GM21786 (cell line): ENCODE results near the gene ANKMY2.
"Not testable (repeated sequence)": the region's sequence is repeated elsewhere in the genome, so short reads cannot be mapped to it uniquely, and the experiment has no call there.

Experiments
- ATAC-seq: cut with Tn5 transposase; IDR thresholded peaks from one replicate; pipeline ENCODE4 v1.9.1; 2021; ENCODE audit not compliant: unreplicated experiment

Gene ANKMY2

DNA sequence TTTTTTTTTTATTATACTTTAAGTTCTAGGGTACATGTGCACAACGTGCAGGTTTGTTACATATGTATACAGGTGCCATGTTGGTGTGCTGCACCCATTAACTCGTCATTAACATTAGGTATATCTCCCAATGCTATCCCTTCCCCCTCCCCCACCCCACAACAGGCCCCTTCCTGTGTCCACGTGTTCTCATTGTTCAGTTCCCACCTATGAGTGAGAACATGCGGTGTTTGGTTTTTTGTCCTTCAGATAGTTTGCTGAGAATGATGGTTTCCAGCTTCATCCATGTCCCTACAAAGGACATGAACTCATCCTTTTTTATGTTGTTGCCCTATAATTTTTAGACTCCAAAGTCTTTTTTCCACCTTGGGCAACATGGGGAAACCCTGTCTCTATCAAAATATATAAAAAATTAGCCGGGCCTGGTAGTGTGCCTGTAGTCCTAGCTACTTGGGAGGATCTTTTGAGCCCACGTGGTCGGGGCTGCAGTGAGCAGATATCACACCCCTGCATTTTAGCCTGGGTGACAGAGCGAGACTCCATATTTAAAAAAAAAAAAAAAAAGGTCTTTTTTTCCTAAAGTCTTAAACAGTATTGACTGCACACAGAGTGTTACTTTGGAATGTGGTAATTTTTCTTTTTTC, 14.4 kb upstream of the ANKMY2 start:
- not testable (repeated sequence) for ATAC-seq

DNA sequence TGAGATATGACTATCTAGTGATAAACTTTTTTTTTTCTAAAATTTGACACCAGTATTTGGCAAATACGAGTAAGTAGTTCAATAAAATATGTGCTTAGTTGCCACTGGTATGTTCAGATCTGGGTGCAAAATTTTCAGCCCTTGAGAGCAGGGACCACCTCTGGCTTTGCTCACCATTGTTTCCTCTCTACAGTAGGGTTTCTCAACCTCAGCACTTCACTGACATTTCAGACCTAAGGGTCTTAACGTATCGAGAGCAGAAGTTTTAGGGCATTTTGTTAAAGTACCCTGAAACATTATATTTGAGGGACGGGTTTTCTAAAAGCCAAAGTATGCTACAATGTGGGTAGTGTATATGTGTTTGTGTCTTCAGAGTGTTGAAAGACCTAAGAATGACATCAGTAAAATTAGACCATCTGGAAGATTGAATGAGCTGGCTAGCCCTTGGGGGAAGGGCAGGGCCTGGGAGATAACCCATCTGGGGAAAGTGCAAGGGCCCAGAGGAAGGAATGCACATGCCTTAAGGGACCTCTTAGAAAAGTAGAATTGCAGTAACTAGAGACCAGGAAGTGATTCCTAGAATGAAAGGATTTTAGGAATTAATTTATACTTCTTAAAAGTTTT, 12.2 kb upstream of the ANKMY2 start:
- no peak for ATAC-seq

DNA sequence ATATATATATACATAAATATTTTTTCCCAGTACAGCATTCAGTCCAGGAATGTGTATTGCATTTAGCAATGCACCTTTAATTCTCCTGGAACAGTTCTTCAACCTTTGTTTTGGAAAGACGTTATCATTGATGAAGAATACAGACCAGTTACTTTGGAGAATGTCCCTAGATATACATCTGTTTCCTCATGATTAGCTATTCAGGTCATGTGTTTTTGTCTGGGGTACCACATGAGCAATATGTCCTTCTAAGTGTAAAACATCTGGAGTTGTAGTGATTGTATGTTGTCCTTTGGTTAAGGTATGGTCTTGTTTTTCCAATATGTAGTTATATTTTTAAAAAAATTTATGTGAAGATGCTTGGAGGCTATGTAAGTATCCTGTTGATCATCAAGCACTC, 10.6 kb upstream of the ANKMY2 start:
- ATAC-seq: no peak

DNA sequence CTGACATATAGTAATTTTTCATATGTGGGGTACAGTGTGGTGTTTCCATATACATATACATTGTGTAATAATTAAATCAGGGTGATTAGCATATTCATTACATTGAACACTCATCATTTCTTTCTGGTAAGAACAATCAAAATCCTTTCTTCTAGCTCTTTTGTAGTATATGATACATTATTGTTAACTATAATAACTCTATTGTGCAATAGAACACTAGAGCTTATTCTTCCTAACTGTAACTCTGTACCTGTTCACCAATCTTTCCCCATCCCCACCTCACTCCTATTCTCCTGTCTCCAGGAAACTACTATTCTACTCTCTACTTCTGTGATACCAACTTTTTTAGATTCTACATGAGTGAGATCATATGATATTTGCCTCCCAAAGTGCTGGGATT, 9.8 kb upstream of the ANKMY2 start:
- no peak for ATAC-seq

DNA sequence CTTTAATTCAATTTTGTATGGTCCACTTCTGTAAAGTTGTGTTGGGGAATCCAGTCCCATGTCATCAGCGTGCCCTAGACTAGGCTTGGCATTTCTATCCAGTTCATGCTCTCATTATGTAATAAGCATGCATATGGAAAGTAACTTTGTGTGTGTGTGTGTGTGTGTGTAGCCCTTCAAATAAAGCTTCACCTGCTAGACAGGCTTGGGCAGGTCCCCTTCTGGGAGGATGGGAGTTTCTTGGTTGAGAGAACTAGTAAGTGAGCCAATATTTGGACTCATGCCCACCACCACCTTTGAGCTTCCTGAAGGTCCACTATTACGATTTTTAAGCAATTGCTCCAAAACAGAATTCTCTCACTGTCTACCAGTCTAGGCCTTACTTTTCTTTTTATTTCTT, 7.3 kb upstream of the ANKMY2 start:
- ATAC-seq: no peak

DNA sequence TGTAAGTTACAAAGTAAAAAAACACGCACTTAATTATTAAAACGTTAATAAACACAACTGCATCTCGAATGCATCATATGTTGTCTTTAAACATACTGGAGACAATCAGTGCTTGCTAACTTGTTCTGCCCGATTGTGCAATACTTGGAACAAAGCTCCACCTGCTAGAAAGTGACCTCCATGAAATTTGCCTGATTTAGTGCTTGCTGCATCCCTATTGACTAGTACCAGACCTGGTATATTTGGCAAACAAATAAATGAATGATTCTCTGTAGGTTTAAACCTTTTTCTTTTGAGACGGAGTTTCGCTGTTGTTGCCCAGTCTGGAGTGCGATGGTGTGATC, 6.7 kb upstream of the ANKMY2 start:
- ATAC-seq: no peak

DNA sequence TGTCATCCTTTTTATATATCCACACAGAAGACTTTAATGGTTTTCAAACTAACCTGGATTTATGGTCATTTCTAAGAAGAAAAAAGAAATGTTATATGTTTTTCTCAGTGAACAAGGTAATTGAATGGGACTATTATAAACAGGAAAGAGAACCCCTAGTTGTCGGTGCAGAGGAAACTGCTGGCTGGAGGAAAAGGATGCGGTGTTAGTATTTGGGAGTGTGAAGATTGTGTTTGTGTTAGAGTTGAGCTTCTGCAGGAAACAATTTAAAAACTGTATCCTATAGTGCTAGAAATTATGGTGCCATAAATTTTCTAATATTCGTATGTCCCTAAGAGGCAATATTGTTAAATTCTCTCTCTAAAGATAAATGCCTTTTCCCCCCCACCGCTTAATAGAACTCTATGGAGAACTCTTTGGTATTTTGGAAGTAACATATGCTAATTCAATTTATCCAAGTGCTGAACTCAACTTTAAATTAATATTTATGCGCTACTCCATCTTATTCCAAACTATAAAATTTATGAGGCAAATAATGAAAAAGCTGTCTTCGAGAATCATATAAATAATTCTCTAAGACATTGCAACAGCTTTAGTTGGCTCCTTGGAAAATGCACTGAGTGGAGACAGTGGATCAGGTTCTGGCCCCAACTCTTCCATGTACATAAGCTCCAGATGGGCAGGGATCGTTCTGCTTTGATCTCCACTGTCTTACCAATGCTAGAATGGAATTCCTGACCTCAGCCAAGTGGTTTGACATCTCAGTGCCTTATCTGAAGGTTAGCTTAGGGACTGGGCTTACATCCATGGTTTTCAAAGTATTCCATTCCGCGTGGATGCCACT, 6.1 kb upstream of the ANKMY2 start:
- ATAC-seq: no peak

DNA sequence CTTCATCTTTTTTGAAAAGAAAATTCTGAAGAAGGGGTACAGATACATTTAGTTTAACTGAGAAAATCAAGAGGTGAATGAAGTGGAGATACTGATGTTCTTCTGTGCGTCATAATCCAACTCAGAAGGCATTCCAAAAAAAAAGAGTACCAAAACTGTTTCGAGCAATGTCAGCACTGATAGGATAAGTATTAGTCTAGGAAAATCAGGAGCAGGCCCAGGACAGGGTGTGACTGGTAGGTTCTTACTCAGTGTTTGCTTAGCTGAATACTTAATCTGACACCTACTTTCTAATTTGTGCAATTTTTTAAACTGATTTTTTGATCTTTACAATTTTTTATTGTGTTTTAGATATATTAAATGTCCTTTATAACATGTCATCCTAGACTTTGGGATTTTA, 4.7 kb upstream of the ANKMY2 start:
- no peak for ATAC-seq

DNA sequence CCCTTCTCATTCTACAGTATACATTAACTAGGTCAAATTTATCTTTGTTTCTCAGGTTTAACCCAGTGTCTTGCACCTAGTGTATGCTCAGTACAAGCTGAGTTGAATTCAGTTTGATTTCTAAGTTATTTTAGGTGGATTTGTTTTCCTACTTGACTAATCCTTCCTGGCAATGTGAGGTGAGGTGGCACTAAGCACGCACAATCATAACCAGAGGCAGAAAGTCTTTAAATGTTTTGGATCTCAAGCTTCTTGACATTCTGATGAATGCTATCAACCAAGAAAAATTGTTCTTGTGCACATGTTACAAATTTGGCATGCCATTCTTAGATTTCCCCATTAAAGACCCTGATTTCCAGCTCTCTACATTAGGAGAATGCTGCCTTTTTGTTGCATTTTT, 3.6 kb upstream of the ANKMY2 start:
- ATAC-seq: no peak

DNA sequence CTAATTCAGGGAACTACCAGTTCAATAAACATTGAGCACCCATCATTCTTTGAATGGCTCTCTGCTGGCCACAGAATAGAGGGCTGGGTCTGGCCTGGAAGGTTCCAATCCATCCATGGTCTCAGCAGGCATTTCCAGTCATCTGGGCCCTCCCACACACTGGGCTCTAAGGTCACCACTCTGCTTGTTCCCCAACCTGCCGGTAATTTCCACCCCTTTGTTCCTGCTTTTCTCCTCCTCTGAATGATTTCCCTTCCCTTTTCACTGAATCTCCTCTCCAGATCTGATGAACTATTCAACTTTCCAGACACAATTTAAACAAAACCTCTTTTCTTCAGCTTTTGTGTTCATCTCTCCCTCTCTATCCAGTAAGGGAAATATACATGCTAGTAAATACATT, 3.0 kb upstream of the ANKMY2 start:
- ATAC-seq: no peak

DNA sequence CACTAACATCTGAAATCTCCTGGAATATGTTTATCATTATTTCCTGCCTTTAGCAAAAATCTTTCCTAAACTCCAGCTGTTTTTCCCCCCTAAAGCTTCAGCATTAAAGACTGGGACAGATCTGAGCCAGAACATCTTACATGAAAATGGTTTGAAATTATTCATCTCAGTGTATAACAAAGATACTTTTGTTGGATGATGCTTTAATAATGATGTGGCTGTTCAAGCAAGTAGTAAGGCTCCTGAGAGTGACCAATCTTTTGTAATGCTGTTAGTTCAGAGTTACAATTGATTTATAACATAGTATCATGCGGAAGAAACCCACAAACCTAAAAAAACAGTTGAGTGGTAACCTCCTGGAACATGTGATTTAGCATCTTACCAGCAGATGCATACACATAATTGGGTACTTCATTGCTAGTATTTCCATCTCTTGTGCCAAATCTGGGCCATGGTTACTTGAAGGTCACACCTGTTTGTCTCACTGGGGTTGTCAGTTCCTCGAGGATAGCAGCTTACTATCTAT, 1.9 kb upstream of the ANKMY2 start:
- no peak for ATAC-seq

DNA sequence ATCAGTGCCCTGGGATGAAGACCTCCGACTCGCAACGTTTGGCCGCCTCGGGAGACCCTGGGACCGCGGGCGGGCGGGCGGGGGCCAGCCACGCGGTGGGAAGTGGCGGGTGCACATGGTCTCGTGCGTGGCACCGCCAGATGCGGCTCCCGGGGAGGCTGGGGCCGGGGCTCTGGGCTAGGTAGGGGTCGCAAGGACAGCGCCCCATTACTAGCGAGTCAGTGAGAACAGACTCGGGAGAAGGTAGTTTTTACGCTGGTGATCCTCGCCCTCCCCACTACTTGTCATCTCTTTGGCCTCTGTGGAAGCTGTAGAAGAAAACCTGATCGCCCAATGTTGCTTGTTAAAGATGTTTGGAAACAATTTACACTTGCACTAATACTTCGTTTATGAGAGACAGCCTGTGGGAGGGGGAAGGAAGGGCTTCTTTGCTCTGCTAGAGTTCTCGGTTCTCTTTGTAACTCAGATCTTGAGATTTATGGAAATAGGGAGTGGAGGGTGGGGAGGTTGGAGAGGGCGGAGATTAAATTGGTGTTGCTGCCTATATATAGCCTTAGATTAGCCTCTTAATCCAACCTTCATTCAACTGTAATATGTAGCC, 1.0 kb upstream of the ANKMY2 start:
- ATAC-seq: no peak

DNA sequence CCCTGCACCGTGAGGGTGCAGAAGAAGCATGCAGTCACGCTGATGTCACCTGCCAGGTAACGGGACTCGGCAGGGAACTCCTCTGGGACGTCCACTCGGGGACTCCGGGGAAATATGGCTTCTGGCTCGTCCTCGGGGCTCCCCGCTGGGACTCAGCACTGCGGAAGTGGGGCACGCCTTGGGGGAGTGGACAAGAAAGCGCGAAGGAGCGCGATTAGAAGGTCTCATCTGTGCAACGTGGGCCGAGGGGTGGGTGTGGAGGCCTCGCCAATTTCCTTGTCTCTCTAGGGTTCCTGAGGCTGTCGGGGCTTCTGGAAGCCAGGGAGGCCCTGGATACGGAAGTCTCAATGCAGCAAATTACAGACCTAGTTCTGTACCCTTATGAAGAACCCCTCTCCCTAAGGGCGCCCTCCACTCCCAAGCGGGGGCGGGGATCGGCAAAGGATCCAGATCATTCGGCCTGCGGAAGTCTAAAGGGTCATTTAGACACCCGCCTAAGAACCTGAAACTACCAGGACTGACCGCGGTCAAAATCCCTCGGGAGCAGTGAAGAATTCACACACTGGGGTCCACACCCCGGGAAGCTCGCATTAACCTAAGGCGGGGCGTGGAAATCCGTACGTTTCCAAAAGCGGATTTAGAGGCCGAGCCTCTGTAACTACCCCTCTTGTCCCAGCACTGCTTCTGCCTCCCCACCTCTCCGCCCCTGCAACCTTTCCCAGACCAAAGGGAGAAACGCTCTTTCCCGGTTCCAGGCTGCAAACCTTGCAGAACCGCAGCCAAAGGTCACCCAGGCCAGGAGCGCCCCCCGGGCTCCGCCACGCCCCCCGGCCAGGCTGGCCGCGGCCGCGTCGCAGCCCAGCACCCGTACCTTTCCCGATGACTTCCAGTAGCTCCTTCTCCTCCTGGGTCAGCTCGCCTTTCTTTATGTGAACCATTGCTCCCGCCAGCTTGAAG, 640 bp downstream of the ANKMY2 start:
- ATAC-seq: no peak

DNA sequence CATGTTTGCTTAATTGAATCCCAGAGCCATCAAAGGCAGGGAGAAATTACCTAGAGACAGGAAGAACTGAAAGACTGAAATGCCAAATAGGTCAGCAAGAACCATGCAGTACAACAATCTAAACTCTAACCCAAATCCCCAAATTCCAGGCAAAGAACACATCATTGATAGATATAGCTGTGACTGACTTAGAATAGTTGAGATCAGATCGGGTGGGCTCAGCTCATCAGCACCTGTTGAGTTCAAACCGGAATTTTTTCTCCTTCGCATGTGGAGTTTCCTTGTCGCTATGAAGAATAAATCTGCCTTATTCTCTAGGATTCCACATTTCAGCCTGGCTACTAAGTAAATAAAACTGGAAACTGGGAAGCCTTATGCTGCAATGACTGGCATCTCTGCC, 1.4 kb downstream of the ANKMY2 start:
- no peak for ATAC-seq

DNA sequence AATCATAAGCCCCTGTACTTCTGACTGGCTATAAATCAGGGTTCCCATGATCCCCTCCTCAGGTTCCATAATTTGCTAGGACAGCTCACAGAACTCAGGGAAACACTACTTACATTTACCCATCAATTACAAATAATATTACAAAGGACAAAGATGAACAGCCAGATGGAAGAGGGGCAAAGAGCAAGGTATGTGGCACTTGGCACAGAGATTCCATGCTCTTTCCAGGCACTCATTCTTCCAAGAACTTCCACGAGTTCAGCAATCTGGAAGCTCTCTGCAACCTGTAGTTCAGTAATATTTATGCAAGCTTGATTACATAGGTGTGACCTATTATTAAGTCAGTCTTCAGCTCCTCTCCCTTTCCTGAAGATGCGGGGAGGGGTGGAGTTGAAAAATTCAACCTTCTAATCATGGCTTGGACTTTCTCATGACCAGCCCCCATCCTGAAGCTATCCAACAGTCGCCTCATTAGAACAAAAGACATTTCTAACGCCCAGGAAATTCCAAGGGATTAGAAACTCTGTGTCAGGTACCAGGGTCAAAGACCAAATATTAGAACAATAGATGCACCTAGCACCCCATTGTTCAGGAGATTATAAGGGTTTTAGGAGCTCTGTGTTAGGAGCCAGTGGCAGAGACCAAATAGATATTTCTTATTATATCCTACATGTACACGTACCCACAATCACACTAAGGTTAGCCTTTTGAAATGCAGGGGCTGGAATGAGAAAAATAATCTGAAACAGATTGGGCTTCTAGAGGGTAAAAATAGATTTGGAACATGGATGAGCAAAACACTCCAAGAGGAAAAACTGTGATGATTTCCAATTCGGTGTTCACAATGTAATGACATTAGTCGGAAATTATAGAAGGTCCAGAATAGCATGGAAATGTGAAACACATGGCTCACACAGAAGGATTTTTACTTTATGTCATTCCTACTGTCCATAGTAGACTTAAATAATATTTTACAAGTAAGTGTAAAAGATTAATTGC, 7.0 kb downstream of the ANKMY2 start:
- no peak for ATAC-seq

DNA sequence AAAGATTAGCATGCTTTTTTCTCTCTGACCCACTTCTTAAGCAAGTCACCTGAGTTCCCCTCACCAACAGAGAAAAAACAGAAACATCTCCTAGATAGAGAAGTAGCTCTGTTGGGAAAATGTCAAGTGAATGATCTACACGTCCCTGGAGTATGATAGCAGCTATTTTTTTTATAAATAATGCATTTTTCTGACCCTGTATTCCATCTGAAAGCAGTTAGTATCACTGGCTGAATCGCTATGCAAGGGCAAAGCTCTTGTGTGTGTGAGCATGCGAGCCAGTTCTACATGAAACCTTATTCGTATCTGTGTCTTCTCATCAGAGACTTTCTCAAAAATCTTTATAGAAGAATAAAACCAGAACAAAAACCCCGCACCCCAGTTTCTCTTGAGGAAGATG, 8.2 kb downstream of the ANKMY2 start:
- no peak for ATAC-seq

DNA sequence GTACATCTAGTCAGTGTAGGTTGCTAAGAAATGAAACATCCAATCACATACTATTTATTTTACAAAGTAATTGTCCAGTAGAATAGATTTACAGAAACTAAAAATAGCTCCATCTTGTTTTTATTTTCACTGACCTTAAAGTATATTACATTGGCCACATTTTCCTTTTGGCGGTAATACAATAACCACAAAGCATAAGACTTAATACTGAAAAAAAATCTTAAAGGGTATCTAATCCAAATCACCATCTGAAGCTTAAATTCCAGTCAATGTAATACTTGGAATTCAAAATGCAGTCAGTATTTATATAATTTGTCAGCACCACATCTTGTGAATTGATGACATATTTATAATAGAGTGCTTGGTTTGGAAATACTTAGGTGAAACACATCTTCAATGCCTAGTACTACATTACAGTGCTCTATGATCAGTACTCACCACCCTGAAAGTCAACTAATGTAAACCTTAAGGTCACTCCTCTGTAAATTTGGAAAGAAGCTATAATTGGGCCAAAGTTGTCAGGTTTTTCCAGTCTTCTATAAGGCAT, 8.9 kb downstream of the ANKMY2 start:
- no peak for ATAC-seq

DNA sequence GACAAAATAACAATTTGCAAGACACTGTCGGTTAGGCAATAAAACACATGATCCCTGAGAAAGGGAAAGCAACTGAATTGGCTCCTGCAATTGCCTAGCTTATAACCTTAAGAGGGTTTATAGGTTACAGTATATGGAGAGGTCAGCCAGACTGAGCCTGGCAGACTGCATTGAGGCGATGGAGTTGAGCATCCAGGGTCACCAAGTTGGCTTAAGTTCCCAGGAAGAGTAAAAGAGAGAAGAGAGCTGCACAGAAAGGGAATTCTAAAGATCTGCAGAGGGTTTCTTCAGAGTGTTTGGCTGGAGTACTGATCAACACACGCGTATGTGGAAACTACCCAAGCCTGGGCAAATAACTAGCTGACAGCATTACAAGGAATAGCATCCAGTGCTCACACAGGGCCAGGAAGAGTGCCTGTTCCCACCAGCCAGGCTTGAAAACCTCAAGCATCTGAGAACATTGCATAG, 11.2 kb downstream of the ANKMY2 start:
- no peak for ATAC-seq

DNA sequence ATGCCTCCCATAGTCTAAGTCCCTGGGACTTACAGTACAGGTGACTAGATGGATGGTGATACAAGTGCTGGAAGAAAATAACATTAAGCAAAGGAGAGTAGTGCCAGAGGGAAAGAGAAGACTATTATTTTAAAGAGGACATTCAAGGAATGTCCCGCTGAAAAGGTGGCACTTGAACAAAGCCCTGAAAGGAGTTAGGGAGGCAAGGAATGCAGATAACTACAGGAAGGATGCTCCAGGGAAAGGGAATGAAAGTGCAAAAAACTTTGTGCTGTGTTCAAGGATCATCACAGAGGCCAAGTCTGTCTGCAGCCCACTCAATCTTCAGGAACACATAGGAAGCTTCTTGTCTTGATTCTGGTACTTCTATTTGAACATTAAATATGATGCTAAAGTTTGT, 14.9 kb downstream of the ANKMY2 start:
- no peak for ATAC-seq
